Right lobe of liver (tissue), 6 donors: Measurements from ENCODE around the gene ZNF346. TPM values are rescaled to one million over a fixed set of nuclear protein-coding genes. Genes with fewer than 3 reads are reported as not detected.
"Not testable (repeated sequence)": the region's sequence is repeated elsewhere in the genome, so short reads cannot be mapped to it uniquely, and the experiment has no call there.

Experiments used
- ATAC-seq, 4 donors: fragments of 200-7000 bp; cut with Tn5 transposase; one replicate each; pipeline ENCODE4 v1.9.1; 2020; ENCODE audit warnings: mild to moderate bottlenecking in 4 of 4, moderate library complexity in 4 of 4
- DNase-seq, 3 donors: peaks; one replicate each; pipeline ENCODE4 v3.0.0-alpha.2; 2020
- H3K27ac ChIP-seq, 3 donors: fragments of 200-600 bp; one replicate each; pipeline ENCODE4 v1.8.0; 2022
- H3K27me3 ChIP-seq, 2 donors: fragments of 200-600 bp; one replicate each; pipeline ENCODE4 v1.8.0; 2022
- H3K36me3 ChIP-seq, 4 donors: fragments of 200-600 bp; sonication (generic) in 1 of 4; one replicate each; pipeline versions ENCODE4 v1.5.1 to v1.8.0; 2017 to 2022; ENCODE audit warnings: control low read depth in 1 of 4
- H3K4me1 ChIP-seq, 4 donors: fragments of 200-600 bp; sonication (generic) in 1 of 4; one replicate each; pipeline versions ENCODE4 v1.5.1 to v1.8.0; 2017 to 2022; ENCODE audit warnings: control low read depth in 1 of 4
- H3K4me3 ChIP-seq, 3 donors: fragments of 200-600 bp; one replicate each; pipeline ENCODE4 v1.8.0; 2022
- H3K9me3 ChIP-seq, 4 donors: fragments of 200-600 bp; sonication (generic) in 1 of 4; one replicate each; pipeline versions ENCODE4 v1.5.1 to v1.8.0; 2017 to 2022; ENCODE audit warnings: control low read depth in 1 of 4
- POLR2A ChIP-seq: fragments of 450-650 bp; IDR thresholded peaks from one replicate; pipeline ENCODE4 v1.6.1; 2017; ENCODE audit warnings: antibody characterized with exemption, mild to moderate bottlenecking
- WGBS: methylation state at CpG from one replicate; pipeline ENCODE4 v1.1.6; 2018; ENCODE audit warnings: low coverage, low lambda C conversion rate; ENCODE audit not compliant: insufficient coverage; ENCODE audit errors: missing lambda C conversion rate; 5-methylcytosine and 5-hydroxymethylcytosine counted together
- intact Hi-C, 2 donors: fragments of 100-400 bp; cut with DNase I; formaldehyde crosslinking; loops; one replicate each; pipeline versions ENCODE4 v1.11.2 to v1.14.1; 2022
- total RNA-seq, 6 experiments: library from RNA; depleted of rRNA in 2 of 6; stranded (reverse); fragments of >200 nt in 2 of 6; fragmentation: NEBNext Ultra II Directional in 3 of 6; extraction: Animal tissue kit (Norgen Biotek cat#: 25700) in 3 of 6; gene quantifications; one replicate each; pipeline versions ENCODE4 v1.1.0 to v1.2.4, GENCODE V29; 2016 to 2023
- TF ChIP-seq, protein P1 (sequence below), 4 donors: fragments of 200-600 bp in 3 of 4; fragments of 450-650 bp in 1 of 4; IDR thresholded peaks; one replicate each; pipeline versions ENCODE4 v1.5.1 to v1.8.0; 2016 to 2022; ENCODE audit warnings: antibody characterized with exemption in 4 of 4, mild to moderate bottlenecking in 2 of 4
- donor health status: DM: no; HTN: yes; CAD: no.
- donor health status: DM: no; HTN: no; CAD: no.
- donor health status: DM: no; HTN: no; CAD: no.
- donor health status: DM: no; HTN: yes; CAD: no.
- donor health status: DM: no; HTN: yes; CAD: no.

The ZNF346 gene
- total RNA-seq, 6 experiments from 2014 or later: 5.3 to 7.4 (median 6.0) TPM

DNA sequence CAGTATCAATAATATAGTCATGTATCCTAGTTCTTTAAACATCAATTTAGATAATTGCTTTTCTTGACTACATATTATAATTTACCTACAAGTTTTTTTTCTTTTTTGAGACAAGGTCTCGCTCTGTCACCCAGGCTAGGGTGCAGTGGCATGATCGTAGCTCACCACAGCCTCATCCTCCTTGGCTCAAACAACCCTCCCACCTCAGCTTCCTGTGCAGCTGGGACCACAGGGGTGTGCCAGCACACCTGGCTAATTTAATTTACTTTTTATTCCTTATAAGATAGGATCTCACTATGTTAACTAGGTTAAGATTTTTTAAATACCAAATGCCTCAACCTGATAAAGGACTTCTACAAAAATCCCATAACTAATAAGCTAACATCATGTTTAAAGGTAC, 37.0 kb upstream of the ZNF346 start:
- Histone ChIP-seq H3K36me3 (peaks cover 0 to 16% (median under 1%) of the 10 kb centered on the region in 4 donors), H3K27me3 (no peaks in the 10 kb centered on the region), H3K27ac (no peak overlapping the region), H3K4me1 (peaks cover 0 to 7% (median 0%) of the 10 kb centered on the region in 4 donors), H3K9me3 (no peaks in the 10 kb centered on the region), H3K4me3 (no peak overlapping the region)
- 92% methylated on average over 2 of the region's 2 CpGs for WGBS
- no peak for TF ChIP-seq POLR2A
- intact Hi-C loops: no loop called here
- no peak for DNase-seq
- ATAC-seq: no peak

DNA sequence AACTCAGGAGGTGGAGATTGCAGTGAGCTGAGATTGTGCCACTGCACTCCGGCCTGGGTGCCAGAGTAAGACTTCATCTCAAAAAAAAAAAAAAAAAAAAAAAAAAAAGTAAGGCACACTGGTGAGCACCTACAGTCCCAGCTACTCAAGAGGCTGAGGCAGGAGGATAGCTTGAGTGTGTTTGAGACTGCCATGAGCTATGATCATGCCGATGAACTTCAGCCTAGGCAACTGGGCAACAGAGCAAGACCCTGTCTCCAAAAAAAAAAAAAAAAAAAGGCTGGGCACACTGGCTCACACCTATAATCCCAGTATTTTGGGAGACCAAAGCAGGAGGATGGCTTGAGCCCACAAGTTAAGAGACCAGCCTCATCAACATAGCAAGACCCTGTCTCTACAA, 36.2 kb upstream of the ZNF346 start:
- no peak for ATAC-seq
- Histone ChIP-seq H3K4me3 (no peak overlapping the region), H3K36me3 (peaks cover 0 to 9% (median under 1%) of the 10 kb centered on the region in 4 donors), H3K9me3 (no peaks in the 10 kb centered on the region), H3K27ac (no peak overlapping the region), H3K27me3 (no peaks in the 10 kb centered on the region), H3K4me1 (peaks cover 0 to 7% (median 0%) of the 10 kb centered on the region in 4 donors)
- no peak for DNase-seq
- intact Hi-C loops: no loop called here
- TF ChIP-seq, protein P1, sequence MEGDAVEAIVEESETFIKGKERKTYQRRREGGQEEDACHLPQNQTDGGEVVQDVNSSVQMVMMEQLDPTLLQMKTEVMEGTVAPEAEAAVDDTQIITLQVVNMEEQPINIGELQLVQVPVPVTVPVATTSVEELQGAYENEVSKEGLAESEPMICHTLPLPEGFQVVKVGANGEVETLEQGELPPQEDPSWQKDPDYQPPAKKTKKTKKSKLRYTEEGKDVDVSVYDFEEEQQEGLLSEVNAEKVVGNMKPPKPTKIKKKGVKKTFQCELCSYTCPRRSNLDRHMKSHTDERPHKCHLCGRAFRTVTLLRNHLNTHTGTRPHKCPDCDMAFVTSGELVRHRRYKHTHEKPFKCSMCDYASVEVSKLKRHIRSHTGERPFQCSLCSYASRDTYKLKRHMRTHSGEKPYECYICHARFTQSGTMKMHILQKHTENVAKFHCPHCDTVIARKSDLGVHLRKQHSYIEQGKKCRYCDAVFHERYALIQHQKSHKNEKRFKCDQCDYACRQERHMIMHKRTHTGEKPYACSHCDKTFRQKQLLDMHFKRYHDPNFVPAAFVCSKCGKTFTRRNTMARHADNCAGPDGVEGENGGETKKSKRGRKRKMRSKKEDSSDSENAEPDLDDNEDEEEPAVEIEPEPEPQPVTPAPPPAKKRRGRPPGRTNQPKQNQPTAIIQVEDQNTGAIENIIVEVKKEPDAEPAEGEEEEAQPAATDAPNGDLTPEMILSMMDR (IDR thresholded peaks at IDR 0.05): no peak
- TF ChIP-seq POLR2A: no peak
- 83% methylated on average over 1 of the region's 2 CpGs for WGBS

DNA sequence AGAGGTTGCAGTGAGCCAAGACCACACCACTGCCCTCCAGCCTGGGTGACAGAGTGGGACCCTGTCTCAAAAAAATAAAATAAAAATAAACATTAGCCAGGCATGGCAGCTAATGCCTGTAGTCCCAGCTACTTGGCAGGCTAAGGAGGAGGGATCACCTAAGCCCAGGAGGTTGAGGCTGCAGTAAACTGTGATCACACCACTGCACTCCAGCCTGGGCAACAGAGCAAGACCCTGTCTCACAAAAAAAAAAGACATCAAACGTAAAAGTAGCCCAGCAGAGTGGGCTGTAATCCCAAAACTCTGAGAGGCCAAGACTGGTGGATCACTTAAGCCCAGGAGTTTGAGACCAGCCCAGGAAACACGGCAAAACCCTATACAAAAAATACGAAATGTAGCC, 34.9 kb upstream of the ZNF346 start:
- H3K27ac ChIP-seq: no peak overlapping the region
- no peak overlapping the region for H3K4me3 ChIP-seq
- intact Hi-C loops: no loop called here
- no peaks in the 10 kb centered on the region for H3K9me3 ChIP-seq
- no peaks in the 10 kb centered on the region for H3K36me3 ChIP-seq
- ATAC-seq: no peak
- H3K27me3 ChIP-seq: no peaks in the 10 kb centered on the region
- 87% methylated on average over 3 of the region's 3 CpGs for WGBS
- TF ChIP-seq, protein P1 (IDR thresholded peaks at IDR 0.05): no peak
- no peak for TF ChIP-seq POLR2A
- no peak for DNase-seq
- H3K4me1 ChIP-seq: peaks cover 0 to 7% (median 0%) of the 10 kb centered on the region in 4 donors

DNA sequence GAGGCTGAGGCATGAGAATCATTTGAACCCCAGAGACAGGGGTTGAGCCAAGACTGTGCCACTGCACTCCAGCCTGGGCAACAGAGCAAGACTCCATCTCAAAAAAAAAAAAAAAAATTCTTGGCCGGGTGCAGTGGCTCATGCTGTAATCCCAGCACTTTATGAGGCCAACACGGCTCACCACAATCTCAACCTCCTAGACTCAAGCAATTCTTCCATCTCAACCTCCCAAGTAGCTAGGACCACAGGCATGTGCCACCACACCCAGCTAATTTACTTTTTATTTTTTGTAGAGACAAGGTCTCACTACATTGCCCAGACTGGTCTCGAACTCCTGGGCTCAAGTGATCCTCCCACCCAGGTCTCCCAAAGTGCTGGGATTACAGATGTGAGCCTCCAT, 29.4 kb upstream of the ZNF346 start:
- DNase-seq, H3K4me3 ChIP-seq, H3K27me3 ChIP-seq, intact Hi-C loops, H3K36me3 ChIP-seq, H3K9me3 ChIP-seq, H3K4me1 ChIP-seq, ATAC-seq, H3K27ac ChIP-seq: not testable (repeated sequence)
- WGBS: 100% methylated on average over 1 of the region's 3 CpGs

DNA sequence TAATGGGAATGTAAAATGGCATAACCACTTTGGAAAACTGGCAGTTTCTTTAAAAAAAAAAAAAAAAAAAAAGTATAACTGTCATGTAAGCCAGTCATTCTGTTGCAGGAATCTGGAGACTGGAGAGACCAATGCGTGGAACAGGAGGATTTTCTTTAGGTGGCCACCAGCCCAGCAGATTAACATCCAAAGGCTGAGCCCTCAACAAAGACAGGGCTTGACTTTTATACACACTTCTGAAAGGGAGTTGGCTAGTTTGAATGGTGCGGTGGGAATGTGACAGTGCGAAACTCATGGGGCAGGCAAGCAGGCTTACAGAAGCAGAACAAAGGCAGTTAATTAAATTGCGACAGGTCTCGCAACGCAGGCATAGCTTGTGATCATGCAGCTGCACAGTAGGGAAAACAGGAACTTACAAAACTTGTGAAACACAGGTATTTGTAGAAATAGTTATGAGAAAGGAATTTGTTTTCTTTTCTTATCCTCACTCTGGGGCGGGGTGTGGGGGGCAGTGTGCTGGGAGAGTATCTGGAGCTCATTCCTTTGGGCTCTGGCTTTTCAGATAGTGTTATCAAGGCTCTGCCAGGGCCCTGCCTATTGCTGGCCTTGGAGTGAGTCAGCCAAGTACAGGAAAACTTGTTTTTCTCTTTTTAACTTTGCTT, 27.9 kb upstream of the ZNF346 start:
- peak; percentile 48 to 56 (median 52) for ATAC-seq
- Histone ChIP-seq H3K9me3 (no peaks in the 10 kb centered on the region), H3K4me1 (peaks cover 0 to 6% (median 0%) of the 10 kb centered on the region in 4 donors), H3K27ac (peak overlapping the region in 1 of 3 donors; percentile 10), H3K36me3 (no peaks in the 10 kb centered on the region), H3K4me3 (no peak overlapping the region), H3K27me3 (no peaks in the 10 kb centered on the region)
- DNase-seq: no peak
- intact Hi-C loops: no loop called here
- TF ChIP-seq, protein P1 (IDR thresholded peaks at IDR 0.05): no peak
- no peak for TF ChIP-seq POLR2A
- 66% methylated on average over 5 of the region's 7 CpGs for WGBS
